Measurements from ENCODE around the gene SPRYD4. TPM values are rescaled to one million over a fixed set of nuclear protein-coding genes. Genes with fewer than 3 reads are reported as not detected.
A peak's percentile ranks its signal among the peaks of the same experiment; 100 is the strongest.
"Not testable (repeated sequence)": the region's sequence is repeated elsewhere in the genome, so short reads cannot be mapped to it uniquely, and the experiment has no call there.

The SPRYD4 gene
- total RNA-seq, 4 donors from 2014 or later = 2.3 to 3.6 (median 2.9) TPM

DNA sequence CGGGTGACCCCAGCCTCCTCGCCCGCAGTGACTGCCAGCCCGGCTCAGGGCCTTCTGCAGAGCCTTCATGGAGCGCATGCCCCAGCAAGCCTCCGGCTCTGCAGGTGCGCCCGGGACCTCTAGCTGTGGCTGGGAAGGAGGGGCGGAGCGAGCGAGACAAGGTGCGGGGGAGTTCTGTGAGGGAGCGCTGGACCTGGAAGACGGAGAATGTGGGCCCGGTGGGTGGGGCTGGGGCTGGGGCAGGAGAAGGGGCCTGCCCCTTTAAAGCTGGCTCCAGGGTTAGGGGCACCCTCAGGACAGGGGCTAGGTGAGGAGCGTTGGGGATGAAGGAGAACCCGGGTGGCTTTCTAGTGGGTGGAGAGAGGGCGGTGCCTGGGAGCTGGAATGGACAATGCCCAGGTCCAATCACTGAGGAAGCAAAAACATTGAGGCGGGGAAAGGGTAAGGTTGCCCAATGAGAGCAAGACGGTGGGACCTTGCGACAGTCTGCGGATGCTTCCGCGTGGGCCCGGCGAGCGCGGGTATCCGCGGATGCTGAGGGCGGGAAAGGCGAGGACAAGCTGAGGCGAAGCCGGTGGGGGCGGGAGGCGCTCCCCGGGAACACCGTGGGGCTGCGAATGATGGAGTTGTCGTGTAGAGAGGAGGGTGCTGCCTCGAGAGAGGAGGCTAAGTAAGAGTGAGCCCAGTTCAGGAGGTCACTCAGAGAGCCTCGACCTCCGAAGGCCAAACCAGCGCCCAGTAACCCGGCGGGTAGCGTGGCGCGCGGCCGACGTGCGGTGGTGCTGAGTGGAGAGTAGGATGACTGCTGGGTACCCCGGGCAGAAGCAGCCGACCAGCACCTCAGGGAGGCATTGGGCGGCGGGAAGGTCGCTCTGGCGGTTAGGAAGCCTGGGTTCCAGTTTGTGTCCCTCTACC, 19.9 kb downstream of the SPRYD4 start, which contains the start of gene GLS2:
Gene GLS2 (minus strand): TSS at position 121 of the 915 bp plus-strand sequence. CDS start 43 bp downstream, at position 78.
- Histone ChIP-seq H3K27me3 (peaks cover 0 to 42% (median 3%) of the 10 kb centered on the region in 4 donors), H3K4me1 (peaks cover 4 to 20% (median 13%) of the 10 kb centered on the region in 3 donors), H3K9me3 (no peaks in the 10 kb centered on the region), H3K4me3 (peak within 1 kb of the TSS; percentile 47 to 72 (median 66)), H3K27ac (peak within 1 kb of the TSS in 3 of 4 donors; percentile 41 to 62 (median 57)), H3K36me3 (no peaks in the 10 kb centered on the region)
- DNase-seq = no peak
- peak in 1 of 4 donors; percentile 17 for TF ChIP-seq POLR2A (IDR thresholded peaks at IDR 0.05)
- TF ChIP-seq, protein P1, sequence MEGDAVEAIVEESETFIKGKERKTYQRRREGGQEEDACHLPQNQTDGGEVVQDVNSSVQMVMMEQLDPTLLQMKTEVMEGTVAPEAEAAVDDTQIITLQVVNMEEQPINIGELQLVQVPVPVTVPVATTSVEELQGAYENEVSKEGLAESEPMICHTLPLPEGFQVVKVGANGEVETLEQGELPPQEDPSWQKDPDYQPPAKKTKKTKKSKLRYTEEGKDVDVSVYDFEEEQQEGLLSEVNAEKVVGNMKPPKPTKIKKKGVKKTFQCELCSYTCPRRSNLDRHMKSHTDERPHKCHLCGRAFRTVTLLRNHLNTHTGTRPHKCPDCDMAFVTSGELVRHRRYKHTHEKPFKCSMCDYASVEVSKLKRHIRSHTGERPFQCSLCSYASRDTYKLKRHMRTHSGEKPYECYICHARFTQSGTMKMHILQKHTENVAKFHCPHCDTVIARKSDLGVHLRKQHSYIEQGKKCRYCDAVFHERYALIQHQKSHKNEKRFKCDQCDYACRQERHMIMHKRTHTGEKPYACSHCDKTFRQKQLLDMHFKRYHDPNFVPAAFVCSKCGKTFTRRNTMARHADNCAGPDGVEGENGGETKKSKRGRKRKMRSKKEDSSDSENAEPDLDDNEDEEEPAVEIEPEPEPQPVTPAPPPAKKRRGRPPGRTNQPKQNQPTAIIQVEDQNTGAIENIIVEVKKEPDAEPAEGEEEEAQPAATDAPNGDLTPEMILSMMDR (IDR thresholded peaks at IDR 0.05) = no peak
- WGBS, 2 donors = 19 to 83% methylated on average over 6 to 29 of the region's 59 CpGs
- intact Hi-C loops (cut with DNase I) = no loop called here

DNA sequence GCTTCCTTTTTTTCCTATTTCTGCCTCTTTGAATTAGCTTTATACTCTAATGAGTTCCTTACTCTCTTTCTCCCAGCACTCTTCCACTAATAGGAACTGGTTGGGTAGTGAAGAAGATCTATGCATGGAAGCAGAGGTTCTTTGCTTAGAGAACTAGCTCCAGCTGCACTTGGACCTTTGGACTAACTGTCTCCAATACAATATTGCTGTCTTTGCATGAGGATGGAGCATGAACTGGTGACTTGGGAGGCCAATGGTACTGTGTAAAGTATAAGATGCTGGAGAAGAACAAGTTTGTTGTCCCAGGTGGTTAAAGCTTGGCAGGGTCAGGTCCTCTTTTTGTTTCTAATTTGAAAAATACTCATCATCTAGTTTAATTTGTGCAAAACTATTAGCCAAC, 22.0 kb downstream of the SPRYD4 start:
- Histone ChIP-seq H3K9me3 (no peaks in the 10 kb centered on the region), H3K27me3 (peaks cover 0 to 54% (median 3%) of the 10 kb centered on the region in 4 donors), H3K4me1 (peaks cover 4 to 20% (median 13%) of the 10 kb centered on the region in 3 donors), H3K36me3 (no peaks in the 10 kb centered on the region), H3K4me3 (no peak overlapping the region), H3K27ac (no peak overlapping the region)
- no peak for TF ChIP-seq POLR2A (IDR thresholded peaks at IDR 0.05)
- TF ChIP-seq, protein P1 (IDR thresholded peaks at IDR 0.05) = no peak
- intact Hi-C loops (cut with DNase I) = no loop called here
- no peak for DNase-seq

- H3K4me3 ChIP-seq; H3K36me3 ChIP-seq; H3K4me1 ChIP-seq; intact Hi-C loops (cut with DNase I); H3K9me3 ChIP-seq; DNase-seq; H3K27ac ChIP-seq: not testable (repeated sequence)
- H3K27me3 ChIP-seq = peaks cover 0 to 52% (median 3%) of the 10 kb centered on the region in 4 donors
- WGBS, 2 donors = 72 to 84% methylated on average over 5 to 6 of the region's 31 CpGs
These were observed 25.2 kb downstream of the SPRYD4 start for GRCh38 chr12:56493409-56494105.

DNA sequence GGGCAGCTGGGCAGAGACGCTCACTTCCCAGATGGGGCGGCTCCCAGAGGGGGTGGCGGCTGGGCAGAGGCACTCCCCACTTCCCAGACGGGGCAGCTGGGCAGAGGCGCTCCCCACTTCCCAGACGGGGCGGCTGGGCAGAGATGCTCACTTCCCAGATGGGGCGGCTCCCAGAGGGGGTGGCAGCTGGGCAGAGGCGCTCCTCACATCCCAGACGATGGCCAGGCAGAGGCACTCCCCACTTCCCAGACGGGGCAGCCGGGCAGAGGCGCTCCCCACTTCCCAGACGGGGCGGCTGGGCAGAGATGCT, 25.7 kb downstream of the SPRYD4 start:
- H3K27ac ChIP-seq; H3K9me3 ChIP-seq; DNase-seq; H3K4me1 ChIP-seq; H3K36me3 ChIP-seq; intact Hi-C loops (cut with DNase I); H3K4me3 ChIP-seq: not testable (repeated sequence)
- WGBS, 2 donors = no CpG with 5 or more reads among the region's 15 CpGs
- H3K27me3 ChIP-seq = peaks cover 0 to 47% (median 3%) of the 10 kb centered on the region in 4 donors

- intact Hi-C loops (cut with DNase I); DNase-seq; H3K9me3 ChIP-seq; H3K4me3 ChIP-seq; H3K4me1 ChIP-seq; H3K27ac ChIP-seq; H3K36me3 ChIP-seq: not testable (repeated sequence)
- H3K27me3 ChIP-seq = peaks cover 0 to 43% (median 3%) of the 10 kb centered on the region in 4 donors
- no CpG with 5 or more reads among the region's 27 CpGs for WGBS, 2 donors
These were observed 26.1 kb downstream of the SPRYD4 start for GRCh38 chr12:56494481-56494880.

GRCh38 chr12:56496704-56497103, 28.3 kb downstream of the SPRYD4 start:
- DNase-seq; intact Hi-C loops (cut with DNase I); H3K4me1 ChIP-seq; H3K9me3 ChIP-seq; H3K36me3 ChIP-seq; H3K27ac ChIP-seq: not testable (repeated sequence)
- H3K27me3 ChIP-seq = peaks cover 0 to 23% (median under 1%) of the 10 kb centered on the region in 4 donors
- H3K4me3 ChIP-seq = peak overlapping the region in 1 of 4 donors; percentile 49
- TF ChIP-seq, protein P1 (IDR thresholded peaks at IDR 0.05) = peak in 4 of 6 experiments; percentile 12 to 43 (median 28)
- WGBS, 2 donors = 2 to 10% methylated on average over 9 to 11 of the region's 17 CpGs

DNA sequence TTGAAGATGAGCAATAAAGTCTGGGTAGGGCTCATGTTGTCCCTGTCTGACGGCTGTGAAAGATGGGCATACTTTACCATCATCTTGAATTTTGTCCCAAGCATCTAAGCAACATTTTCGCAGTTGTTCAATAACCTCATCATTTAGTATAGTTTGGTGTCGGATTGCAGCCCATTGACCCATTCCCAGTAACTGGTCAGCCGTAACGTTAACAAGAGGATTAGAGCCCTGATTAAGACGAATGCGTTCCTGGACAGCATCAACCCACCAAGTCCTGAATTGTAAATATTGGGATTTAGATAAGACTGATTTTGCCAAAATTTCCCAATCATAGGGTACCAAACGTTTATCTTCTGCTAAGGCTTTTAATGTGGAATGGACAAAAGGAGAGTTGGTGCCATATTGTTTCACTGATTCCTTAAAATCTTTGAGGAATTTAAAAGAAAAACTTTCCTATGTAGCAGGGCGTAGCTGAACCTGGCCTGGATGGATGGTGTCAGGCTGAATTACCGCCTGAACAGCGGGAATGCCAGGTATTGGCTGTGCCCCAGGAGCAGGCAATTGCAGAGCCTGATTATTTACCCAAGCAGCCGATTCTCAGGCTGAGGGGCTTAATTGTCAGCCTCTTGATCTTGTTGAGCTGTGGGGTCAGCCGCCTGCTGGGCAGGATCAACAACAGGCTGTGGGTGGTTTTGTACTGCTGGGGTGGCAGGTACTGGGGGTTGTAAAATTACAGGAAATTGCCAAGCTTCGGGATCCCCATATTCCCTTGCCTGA, 29.9 kb downstream of the SPRYD4 start:
- H3K4me1 ChIP-seq; H3K9me3 ChIP-seq; intact Hi-C loops (cut with DNase I); H3K4me3 ChIP-seq; DNase-seq; H3K27ac ChIP-seq; H3K36me3 ChIP-seq: not testable (repeated sequence)
- WGBS, 2 donors = 63 to 74% methylated on average over 13 to 14 of the region's 14 CpGs
- peaks cover 0 to 12% (median 0%) of the 10 kb centered on the region in 4 donors for H3K27me3 ChIP-seq

GRCh38 chr12:56499452-56499851, 31.1 kb downstream of the SPRYD4 start:
- H3K4me1 ChIP-seq; H3K27me3 ChIP-seq; H3K27ac ChIP-seq; DNase-seq; H3K4me3 ChIP-seq; intact Hi-C loops (cut with DNase I); H3K9me3 ChIP-seq; H3K36me3 ChIP-seq: not testable (repeated sequence)
- WGBS, 2 donors = 73 to 75% methylated on average over 8 to 9 of the region's 9 CpGs

DNA sequence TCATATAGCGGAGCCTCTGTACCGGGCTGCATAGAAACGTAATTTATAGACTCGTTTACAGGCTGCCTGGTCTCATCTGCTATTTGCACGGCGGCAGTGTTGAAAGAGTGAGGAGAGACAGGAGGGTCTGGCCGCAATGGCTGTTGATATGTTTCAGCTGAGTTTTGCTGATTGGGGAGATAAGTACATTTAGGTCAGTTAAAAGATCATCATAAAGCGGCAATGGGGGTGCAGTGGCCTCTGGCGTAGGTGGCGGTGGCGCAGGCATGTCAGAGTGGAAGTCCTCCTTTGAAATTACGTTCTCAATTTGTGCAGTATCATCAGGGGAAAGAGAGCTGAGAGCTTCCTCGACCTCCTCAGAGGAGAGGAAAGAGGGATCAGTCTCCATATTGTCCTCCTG, 31.5 kb downstream of the SPRYD4 start:
- H3K9me3 ChIP-seq; intact Hi-C loops (cut with DNase I); H3K27ac ChIP-seq; H3K4me3 ChIP-seq; DNase-seq; H3K4me1 ChIP-seq; H3K36me3 ChIP-seq; H3K27me3 ChIP-seq: not testable (repeated sequence)
- 85 to 90% methylated on average over 13 of the region's 13 CpGs for WGBS, 2 donors

Measured in esophagus squamous epithelium (tissue), 5 donors.